ENCODE measurements around the gene COL10A1. TPM values are rescaled to one million over a fixed set of nuclear protein-coding genes. Genes with fewer than 3 reads are reported as not detected.
"Not testable (repeated sequence)": the region's sequence is repeated elsewhere in the genome, so short reads cannot be mapped to it uniquely, and the experiment has no call there.

The COL10A1 gene
- polyA plus RNA-seq, 3 donors from 2014 or later = not detected

DNA sequence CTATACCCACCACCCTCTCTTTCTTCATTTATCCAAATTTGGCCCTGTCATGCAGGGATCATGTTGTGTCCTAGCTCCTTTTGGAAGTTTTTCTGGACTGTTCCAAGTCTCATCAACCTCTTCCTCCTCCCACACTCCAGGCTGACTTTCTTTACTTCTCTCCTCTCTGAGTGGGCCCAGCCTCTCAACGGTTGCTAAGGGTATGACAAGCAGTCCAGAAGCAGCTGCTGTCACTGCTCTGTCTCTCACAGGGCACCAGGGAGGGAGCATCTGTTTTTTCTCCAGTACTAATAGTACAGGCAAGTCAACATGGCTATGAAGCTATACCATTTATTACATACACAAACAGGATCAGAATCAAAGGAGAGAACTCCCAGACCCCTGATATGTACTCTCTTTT, 17.1 kb downstream of the COL10A1 start:
- H3K36me3 Mint-ChIP-seq = peaks cover 27 to 37% (median 32%) of the 10 kb centered on the region in 3 donors
- H3K27me3 Mint-ChIP-seq (ENCODE audit: low read depth in 3 of 3) = peaks cover 0 to 3% (median 0%) of the 10 kb centered on the region in 3 donors

DNA sequence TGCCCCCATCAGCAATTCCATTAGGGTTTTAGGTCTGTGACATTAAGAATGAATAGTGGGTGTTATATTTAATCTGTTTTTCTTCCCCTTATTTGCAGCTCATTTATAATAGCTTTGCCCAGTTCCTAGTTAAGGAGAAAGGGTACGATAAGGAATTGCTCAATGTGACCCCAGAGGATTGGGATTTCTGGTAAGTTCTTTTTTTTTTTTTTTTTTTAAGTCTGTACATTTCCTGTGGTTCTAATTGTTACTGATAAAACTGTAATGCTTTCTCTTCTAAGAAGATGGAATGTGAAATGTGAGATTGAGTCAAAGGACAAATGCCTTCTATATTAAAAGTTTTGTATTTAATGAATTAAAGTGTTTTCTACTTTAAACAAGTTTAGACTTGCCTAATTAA, 19.8 kb downstream of the COL10A1 start:
- H3K36me3 Mint-ChIP-seq = peaks cover 15 to 20% (median 20%) of the 10 kb centered on the region in 3 donors
- peaks cover 30 to 48% of the 10 kb centered on the region in 2 donors for H3K4me1 Mint-ChIP-seq
- H3K9me3 Mint-ChIP-seq = no peaks in the 10 kb centered on the region
- no peak overlapping the region for H3K27ac Mint-ChIP-seq
- H3K4me3 Mint-ChIP-seq = no peak overlapping the region
- H3K27me3 Mint-ChIP-seq (ENCODE audit: low read depth in 3 of 3) = peaks cover 0 to 3% (median 2%) of the 10 kb centered on the region in 3 donors
- DNase-seq = no peak

More for the DNA sequence above, 17.1 kb downstream of the COL10A1 start:
- Mint-ChIP-seq H3K4me1 (peaks cover 9 to 23% of the 10 kb centered on the region in 2 donors), H3K4me3 (no peak overlapping the region), H3K27ac (no peak overlapping the region), H3K9me3 (no peaks in the 10 kb centered on the region)
- DNase-seq = no peak

GRCh38 chr6:116105247-116105646, 20.7 kb downstream of the COL10A1 start:
- no peak overlapping the region for H3K27ac Mint-ChIP-seq
- no peaks in the 10 kb centered on the region for H3K9me3 Mint-ChIP-seq
- DNase-seq = no peak
- H3K36me3 Mint-ChIP-seq = peaks cover 9 to 14% (median 13%) of the 10 kb centered on the region in 3 donors
- H3K4me3 Mint-ChIP-seq = no peak overlapping the region
- peaks cover 33 to 53% of the 10 kb centered on the region in 2 donors for H3K4me1 Mint-ChIP-seq
- peaks cover 0 to 4% (median 3%) of the 10 kb centered on the region in 3 donors for H3K27me3 Mint-ChIP-seq (ENCODE audit: low read depth in 3 of 3)

- Mint-ChIP-seq H3K4me1 (peaks cover 36 to 59% of the 10 kb centered on the region in 2 donors), H3K27me3 (ENCODE audit: low read depth in 3 of 3) (peaks cover 0 to 4% (median 3%) of the 10 kb centered on the region in 3 donors), H3K4me3 (no peak overlapping the region), H3K9me3 (no peaks in the 10 kb centered on the region), H3K36me3 (peaks cover 7 to 11% (median 10%) of the 10 kb centered on the region in 3 donors), H3K27ac (no peak overlapping the region)
- DNase-seq = no peak
Measured at GRCh38 chr6:116104636-116105035, 21.3 kb downstream of the COL10A1 start.

DNA sequence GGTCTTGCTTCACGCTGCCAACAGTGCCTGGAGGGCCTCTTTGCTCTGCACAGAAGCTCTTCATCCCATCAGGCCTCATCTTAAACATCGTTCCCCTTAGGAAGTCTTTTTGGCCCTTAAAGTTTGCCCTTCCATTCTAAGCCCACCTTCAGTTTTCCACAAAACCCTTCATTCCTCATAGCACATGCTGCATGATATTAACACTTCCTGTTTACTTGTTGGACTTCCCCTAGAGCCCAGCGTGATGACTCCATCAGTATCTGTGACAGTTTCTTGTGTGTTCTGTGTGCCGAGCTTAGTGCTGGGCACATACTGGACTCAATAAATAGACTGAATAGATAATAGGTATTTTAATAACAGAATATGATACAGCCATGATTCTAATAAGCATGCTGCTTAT, 23.1 kb downstream of the COL10A1 start:
- Mint-ChIP-seq H3K4me3 (peak overlapping the region in 3 of 5 donors; percentile 22 to 49 (median 25)), H3K27ac (no peak overlapping the region), H3K36me3 (no peaks in the 10 kb centered on the region), H3K27me3 (ENCODE audit: low read depth in 3 of 3) (peaks cover 0 to 4% (median 2%) of the 10 kb centered on the region in 3 donors), H3K4me1 (peaks cover 36 to 61% of the 10 kb centered on the region in 2 donors), H3K9me3 (no peaks in the 10 kb centered on the region)
- DNase-seq = no peak

DNA sequence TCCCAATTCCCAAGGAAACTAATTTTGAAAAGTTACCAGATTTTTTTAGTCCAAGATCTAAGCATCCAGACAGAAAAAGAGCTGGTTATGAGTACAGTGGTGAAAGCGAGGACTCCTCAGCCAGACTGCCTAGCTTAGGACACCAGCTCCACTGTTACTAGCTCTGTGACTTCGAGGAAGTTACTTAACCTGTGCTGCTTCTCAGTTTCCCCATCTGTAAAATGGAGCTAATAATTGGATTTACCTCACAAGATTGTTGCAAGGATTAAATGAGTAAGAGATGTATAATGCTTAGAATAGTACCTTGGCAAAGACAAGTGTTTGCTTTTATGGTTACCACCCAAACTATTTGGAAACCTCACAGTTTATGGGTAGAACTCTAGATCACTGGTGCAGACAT, 24.1 kb downstream of the COL10A1 start:
- H3K4me3 Mint-ChIP-seq = peak overlapping the region; percentile 90 to 98 (median 94)
- H3K27ac Mint-ChIP-seq = peak overlapping the region; percentile 76 to 92 (median 88)
- H3K36me3 Mint-ChIP-seq = peaks cover 0 to under 1% (median 0%) of the 10 kb centered on the region in 3 donors
- no peak for DNase-seq
- H3K4me1 Mint-ChIP-seq = peaks cover 36 to 61% of the 10 kb centered on the region in 2 donors
- H3K9me3 Mint-ChIP-seq = peaks cover 0 to 2% (median 0%) of the 10 kb centered on the region in 6 donors
- H3K27me3 Mint-ChIP-seq (ENCODE audit: low read depth in 3 of 3) = peaks cover 0 to 4% (median 2%) of the 10 kb centered on the region in 3 donors

- H3K27me3 Mint-ChIP-seq (ENCODE audit: low read depth in 3 of 3) = peaks cover under 1 to 4% (median 2%) of the 10 kb centered on the region in 3 donors
- peaks cover 0 to 7% (median 2%) of the 10 kb centered on the region in 6 donors for H3K9me3 Mint-ChIP-seq
- H3K4me1 Mint-ChIP-seq = peaks cover 36 to 61% of the 10 kb centered on the region in 2 donors
- DNase-seq = no peak
- peak overlapping the region; percentile 76 to 92 (median 88) for H3K27ac Mint-ChIP-seq
- peak overlapping the region; percentile 90 to 98 (median 94) for H3K4me3 Mint-ChIP-seq
- peaks cover 0 to 3% (median 0%) of the 10 kb centered on the region in 3 donors for H3K36me3 Mint-ChIP-seq
Measured at GRCh38 chr6:116101302-116101718, 24.6 kb downstream of the COL10A1 start.

DNA sequence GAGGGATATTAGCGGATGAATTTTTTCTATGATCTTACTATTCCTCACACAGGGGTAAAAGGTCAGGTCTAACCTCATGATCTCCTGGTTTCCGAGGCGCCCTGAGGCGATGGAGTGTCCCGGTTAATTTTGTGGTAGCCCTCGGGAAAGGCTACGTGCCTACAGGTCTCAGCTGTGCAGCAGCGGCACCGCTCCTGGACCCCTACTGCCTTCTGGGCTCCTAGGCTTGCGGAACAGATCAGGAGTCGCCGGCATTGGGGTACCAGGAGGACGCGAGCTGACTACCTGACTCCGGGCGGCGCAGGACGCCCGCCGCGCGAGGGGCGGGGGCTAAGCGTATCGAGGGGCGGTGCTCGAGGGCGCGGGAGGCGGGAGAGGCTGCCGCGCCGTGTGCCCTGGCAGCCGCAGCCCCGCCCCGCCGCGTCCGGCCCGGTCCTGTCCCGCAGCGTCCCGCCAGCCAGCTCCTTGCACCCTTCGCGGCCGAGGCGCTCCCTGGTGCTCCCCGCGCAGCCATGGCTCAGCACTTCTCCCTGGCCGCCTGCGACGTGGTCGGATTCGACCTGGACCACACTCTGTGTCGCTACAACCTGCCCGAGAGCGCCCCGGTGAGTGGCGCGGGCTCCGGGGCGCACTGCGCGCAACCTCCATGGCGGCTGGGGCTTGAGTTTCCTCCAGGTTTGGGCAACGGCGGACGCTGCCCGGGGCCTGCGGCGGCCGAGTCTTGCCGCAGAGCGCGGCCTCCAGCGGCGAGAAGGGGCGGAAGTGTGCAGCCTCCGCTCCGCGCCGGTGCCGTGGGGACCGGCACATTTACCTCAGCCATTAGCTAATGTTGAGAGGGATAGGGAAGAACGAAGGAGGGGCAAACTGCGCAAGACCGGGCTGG, 25.3 kb downstream of the COL10A1 start, which contains the start of gene NT5DC1:
Gene NT5DC1 (plus strand): TSS at position 435 of the 883 bp plus-strand sequence. CDS start 78 bp downstream, at position 513.
- Mint-ChIP-seq H3K9me3 (peaks cover 0 to 12% (median 5%) of the 10 kb centered on the region in 6 donors), H3K4me3 (peak within 1 kb of the TSS; percentile 90 to 98 (median 94)), H3K36me3 (peaks cover 0 to 6% (median 3%) of the 10 kb centered on the region in 3 donors), H3K27me3 (ENCODE audit: low read depth in 3 of 3) (peaks cover 2 to 4% (median 2%) of the 10 kb centered on the region in 3 donors), H3K4me1 (peaks cover 34 to 54% of the 10 kb centered on the region in 2 donors), H3K27ac (peak within 1 kb of the TSS; percentile 76 to 93 (median 90))
- DNase-seq = peak; percentile 80 to 83 (median 83)

- Mint-ChIP-seq H3K9me3 (peaks cover 0 to 13% (median 6%) of the 10 kb centered on the region in 6 donors), H3K27ac (no peak overlapping the region), H3K4me3 (peak overlapping the region in 3 of 5 donors; percentile 48 to 98 (median 93))
Measured at GRCh38 chr6:116099036-116099435, 26.9 kb downstream of the COL10A1 start.

GRCh38 chr6:116096979-116097816, 28.7 kb downstream of the COL10A1 start:
- peaks cover 2 to 7% (median 2%) of the 10 kb centered on the region in 3 donors for H3K27me3 Mint-ChIP-seq (ENCODE audit: low read depth in 3 of 3)
- H3K4me1 Mint-ChIP-seq = peaks cover 17 to 24% of the 10 kb centered on the region in 2 donors
- no peak overlapping the region for H3K27ac Mint-ChIP-seq
- H3K9me3 Mint-ChIP-seq = peaks cover 0 to 13% (median 6%) of the 10 kb centered on the region in 6 donors
- DNase-seq = peak in 1 of 3 donors; percentile 5
- no peak overlapping the region for H3K4me3 Mint-ChIP-seq
- H3K36me3 Mint-ChIP-seq = peaks cover 0 to 9% (median 4%) of the 10 kb centered on the region in 3 donors

More at GRCh38 chr6:116099036-116099435, 26.9 kb downstream of the COL10A1 start:
- Mint-ChIP-seq H3K36me3 (peaks cover 0 to 9% (median 4%) of the 10 kb centered on the region in 3 donors), H3K27me3 (ENCODE audit: low read depth in 3 of 3) (peaks cover 2 to 4% (median 2%) of the 10 kb centered on the region in 3 donors), H3K4me1 (peaks cover 28 to 39% of the 10 kb centered on the region in 2 donors)
- DNase-seq = no peak

DNA sequence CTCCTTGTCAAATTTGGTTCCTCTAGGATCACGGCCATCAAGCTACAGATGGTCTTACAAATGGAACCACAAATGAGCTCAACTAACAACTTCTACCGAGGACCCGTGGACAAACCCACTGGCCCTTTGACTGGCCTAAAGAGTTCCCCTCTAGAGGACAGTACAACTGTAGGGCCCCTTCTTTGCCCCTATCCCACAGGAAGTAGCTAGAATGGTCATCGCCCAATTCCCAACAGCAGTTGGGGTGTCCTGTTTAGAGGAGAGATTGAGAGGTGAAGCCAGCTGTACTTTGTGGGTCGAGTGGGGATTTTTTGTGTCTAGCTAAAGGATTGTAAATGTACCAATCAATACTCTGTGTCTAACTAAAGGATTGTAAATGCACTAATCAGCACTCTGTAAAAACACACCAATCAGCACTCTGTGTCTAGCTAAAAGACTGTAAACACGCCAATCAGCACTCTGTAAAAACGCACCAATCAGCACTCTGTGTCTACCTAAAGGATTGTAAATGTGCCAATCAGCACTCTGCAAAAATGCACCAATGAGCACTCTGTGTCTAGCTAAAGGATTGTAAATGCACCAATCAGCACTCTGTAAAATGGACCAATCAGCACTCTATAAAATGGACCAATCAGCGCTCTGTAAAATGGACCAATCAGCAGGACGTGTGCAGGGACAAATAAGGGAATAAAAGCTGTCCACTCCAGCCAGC, 29.7 kb downstream of the COL10A1 start:
- H3K9me3 Mint-ChIP-seq = peaks cover 0 to 13% (median 6%) of the 10 kb centered on the region in 6 donors
- peak in 1 of 3 donors; percentile 2 for DNase-seq
- not testable (repeated sequence) for H3K4me3 Mint-ChIP-seq; H3K27ac Mint-ChIP-seq; H3K36me3 Mint-ChIP-seq; H3K27me3 Mint-ChIP-seq (ENCODE audit: low read depth in 3 of 3)
- H3K4me1 Mint-ChIP-seq = peaks cover 7 to 14% of the 10 kb centered on the region in 2 donors

GRCh38 chr6:116094041-116094440, 31.9 kb downstream of the COL10A1 start:
- Mint-ChIP-seq H3K4me1 (peaks cover 4 to 17% of the 10 kb centered on the region in 2 donors), H3K27ac (no peak overlapping the region), H3K4me3 (no peak overlapping the region), H3K27me3 (ENCODE audit: low read depth in 3 of 3) (peaks cover 2 to 3% (median 2%) of the 10 kb centered on the region in 3 donors), H3K36me3 (peaks cover 0 to 9% (median 4%) of the 10 kb centered on the region in 3 donors), H3K9me3 (peaks cover 0 to 13% (median 6%) of the 10 kb centered on the region in 6 donors)
- no peak for DNase-seq

All from immature natural killer cell (primary cell).